Activated gamma-delta T cell treated with anti-CD3 and anti-CD28 coated beads, Interleukin-2, amount 50 U/mL, for 16 hours (primary cell): Measurements from ENCODE around the gene PCSK9.
"Not testable (repeated sequence)": the region's sequence is repeated elsewhere in the genome, so short reads cannot be mapped to it uniquely, and the experiment has no call there.

ENCODE experiments used
- DNase-seq: peaks from one replicate; pipeline ENCODE4 v3.0.0-alpha.2; 2020; ENCODE audit warnings: low read depth

PCSK9 gene

DNA sequence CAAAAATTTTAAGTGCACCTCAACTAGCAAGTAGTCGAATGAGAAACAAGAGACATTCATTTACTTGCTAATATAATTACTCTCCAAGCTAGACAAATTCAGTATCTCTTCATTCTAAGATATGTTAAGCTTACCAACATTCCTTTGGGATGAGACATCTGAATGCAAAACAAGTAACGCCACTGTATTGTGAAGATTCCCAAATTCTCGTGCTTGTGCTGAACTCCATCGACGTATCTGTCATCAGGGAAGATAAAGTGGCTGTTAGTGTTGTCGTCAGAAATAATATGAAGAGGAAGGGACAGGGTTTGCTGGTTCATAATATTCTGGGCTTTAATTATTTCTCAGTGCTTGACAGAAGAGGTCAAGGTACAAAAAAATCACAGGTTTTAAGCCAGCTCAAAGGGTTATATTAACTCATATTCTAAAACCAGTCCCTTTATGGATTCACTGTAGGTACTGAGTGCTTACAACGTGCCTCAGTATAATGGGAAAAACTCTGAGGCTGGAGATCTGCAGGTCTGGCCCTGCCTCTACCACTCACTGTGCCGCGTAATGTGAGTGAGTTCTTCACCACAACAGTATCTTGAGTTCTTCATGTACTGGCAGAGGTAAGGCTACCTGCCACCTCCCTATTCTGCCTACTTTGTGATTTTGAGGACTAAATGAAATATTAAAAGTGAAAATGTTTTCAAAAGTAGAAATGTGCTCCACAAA is 42.0 kb downstream of the PCSK9 start:
- no peak for DNase-seq

DNA sequence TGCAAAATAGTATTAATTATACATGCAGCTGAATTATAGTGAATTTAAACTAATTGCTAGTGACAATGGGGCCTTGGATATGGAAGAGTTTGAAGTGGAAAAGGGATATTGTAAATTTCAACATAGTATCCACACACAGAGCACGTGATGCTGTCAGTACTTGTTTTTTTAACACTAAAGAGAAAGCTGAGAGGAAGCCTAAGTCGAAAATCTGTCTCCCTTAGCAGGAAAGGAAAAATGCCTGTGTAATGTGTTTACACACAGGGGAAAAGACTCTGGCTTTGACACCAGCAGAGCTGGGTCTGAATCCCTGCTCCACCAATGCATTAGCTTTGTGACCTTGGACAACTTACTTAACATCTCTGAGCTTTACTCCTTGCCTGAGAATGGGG is 42.6 kb downstream of the PCSK9 start:
- no peak for DNase-seq

DNA sequence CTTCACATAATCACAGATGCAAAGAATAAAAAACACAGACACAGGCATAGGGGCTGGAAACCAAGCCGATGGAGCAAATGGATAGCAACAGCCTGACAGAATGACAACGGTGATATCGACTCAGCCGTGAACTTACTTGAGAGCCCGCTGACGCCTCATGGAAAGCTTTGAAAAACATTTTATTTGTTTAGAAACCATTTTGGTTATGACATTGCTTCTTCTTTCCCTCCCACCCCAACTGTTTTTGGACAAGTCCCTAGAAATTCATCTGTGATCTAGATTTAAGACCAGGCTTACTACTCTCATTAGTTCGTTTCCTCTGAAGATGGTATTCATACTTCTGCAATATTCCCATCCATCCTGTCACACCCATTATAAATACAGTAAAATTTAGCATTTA is 44.9 kb downstream of the PCSK9 start:
- no peak for DNase-seq

DNA sequence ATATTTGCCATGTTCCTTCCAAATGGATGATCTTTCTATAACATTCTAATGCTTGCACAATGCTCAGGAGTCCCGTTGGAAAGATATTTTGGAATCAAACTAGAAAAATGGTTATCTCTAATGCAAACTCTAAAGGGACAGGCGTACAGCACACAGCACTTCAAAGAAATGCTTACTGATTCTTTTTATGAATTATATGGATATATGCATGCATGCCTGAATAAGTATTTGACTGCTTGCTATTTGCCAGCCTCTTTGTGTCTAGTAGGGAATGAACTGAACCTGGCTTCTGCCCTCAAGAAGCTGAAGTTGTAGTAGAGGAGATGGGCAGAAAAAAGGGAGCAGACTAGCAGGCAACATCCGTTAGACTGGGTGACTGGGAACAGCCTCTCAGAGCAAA is 48.1 kb downstream of the PCSK9 start:
- DNase-seq = no peak

DNA sequence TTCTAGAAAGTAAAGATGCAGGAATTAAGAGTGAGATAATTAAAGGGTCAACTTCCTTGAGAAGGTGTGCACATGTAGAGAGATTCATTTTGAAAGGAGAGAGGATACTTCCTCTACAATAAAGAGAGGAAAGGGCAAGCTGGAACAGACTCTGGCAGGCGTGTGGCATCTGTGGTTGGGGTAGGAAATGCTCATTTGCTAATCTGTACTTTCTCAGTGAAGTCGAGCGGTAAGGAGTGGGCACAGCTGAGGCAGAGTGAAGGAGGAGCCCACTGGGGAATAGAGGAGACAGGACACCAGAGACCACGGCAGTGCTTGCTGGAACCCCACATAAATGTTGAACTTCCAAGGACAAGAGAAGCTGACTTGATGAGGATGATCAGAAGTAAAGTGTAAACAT is 49.1 kb downstream of the PCSK9 start:
- no peak for DNase-seq

DNA sequence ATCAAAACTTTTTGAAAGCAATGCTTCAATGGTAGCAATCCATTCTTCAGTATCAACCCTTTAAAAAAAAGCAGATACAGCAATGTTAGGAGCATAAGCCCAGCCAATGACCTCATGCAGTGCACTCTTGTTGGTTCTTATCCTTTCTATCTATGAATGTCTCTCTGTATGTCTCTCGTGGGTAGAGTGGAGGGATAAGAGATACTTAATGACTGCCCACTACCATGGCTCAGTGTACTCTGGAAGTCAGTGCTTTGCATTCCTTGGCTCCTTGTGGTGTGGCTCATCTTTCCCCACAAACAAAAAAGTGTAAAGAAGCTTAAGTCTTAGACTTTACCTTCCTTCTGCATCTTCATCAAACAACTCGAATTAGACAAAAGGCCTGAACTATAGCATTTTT is 50.3 kb downstream of the PCSK9 start:
- no peak for DNase-seq

DNA sequence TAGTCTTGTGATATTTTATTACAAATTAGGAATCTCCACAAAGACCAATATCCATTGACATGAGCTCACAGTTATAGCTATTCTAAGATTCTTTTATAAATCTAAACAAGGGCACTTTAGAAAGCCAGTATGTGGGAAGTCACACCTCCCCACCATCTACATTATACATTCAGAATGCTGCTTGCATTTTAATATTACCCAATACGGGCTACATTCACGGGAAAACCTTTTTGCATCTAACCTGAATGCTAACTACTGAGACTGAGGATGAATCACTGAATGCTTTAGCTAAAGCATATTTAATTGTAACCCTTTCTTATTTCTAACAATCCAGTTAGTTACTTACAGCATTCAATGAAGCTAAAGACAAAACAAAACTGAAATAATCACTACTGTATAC is 53.1 kb downstream of the PCSK9 start:
- DNase-seq = no peak

DNA sequence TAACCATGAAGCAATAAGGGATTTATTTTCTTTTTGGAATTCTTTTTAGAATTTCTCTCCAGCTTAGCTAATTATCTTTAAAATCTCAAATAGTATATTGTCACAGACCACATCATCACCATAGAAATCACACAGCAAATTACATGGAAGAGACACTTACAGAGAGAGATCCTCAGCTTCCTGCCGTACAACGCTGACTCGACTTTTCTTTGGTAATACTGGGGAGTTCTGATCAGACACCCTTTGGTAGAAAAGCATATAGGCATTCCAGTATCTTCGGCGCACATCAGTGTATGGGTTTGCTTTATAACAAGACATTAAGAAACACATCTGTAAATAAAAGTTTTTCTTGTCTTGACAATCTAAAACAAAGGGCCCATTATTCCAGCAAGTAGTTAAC is 55.7 kb downstream of the PCSK9 start:
- no peak for DNase-seq

DNA sequence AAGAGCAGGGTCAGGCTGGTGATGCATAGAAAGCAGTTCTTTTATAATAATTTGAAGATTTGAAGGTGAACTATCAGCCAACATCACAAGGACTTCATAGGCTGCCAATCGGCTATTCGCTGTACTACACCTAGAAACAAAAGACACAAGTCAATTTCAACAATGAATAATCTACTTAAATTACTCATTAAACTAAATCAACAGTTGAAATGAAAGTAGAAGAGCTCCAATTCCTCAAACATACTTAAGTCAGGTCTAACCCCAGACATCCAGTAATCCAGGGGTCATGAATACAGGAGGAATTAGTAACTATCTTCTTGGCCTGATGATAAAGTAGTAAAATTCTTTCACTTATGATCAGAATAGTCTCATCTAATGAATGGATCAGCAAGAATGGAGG is 64.5 kb downstream of the PCSK9 start:
- no peak for DNase-seq

DNA sequence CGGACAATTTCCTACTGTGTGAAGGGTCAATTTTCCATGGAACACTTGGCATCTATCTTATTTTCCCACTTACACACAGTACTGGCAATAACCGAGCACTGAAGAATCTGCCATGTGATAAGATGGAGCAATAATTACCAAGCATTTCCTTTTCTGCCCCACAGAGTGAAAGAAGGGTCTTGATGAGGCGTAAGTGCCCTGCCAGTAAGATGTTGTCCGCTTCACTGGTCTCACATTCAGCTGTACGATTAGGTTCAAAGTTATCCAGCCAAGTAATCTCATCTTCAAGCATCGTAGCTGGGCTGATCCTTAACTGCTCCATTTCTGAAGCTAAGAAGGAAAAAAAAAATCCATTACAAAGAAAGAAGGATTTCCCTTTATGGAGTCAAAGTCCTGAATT is 67.8 kb downstream of the PCSK9 start:
- DNase-seq = no peak

DNA sequence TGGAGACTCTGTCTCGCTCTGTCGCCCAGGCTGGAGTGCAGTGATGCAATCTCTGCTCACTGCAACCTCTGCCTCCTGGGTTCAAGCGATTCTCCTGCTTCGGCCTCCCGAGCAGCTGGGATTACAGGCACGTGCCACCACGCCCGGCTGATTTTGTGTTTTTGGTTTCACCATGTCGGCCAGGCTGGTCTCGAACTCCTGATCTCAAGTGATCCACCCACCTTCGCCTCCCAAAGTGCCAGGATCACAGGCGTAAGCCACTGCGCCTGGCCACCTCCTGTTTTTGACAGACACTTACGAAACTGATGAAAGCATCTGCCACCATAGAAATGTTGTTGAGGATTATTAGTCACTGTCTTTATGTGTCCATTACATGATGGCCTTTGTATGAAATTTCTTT is 69.7 kb downstream of the PCSK9 start:
- DNase-seq = not testable (repeated sequence)
